ENCODE measurements around the gene ESRRB. TPM values are rescaled to one million over a fixed set of nuclear protein-coding genes. Genes with fewer than 3 reads are reported as not detected.

ESRRB gene
- total RNA-seq, 1 experiment from 2014 or later, result not detected

DNA sequence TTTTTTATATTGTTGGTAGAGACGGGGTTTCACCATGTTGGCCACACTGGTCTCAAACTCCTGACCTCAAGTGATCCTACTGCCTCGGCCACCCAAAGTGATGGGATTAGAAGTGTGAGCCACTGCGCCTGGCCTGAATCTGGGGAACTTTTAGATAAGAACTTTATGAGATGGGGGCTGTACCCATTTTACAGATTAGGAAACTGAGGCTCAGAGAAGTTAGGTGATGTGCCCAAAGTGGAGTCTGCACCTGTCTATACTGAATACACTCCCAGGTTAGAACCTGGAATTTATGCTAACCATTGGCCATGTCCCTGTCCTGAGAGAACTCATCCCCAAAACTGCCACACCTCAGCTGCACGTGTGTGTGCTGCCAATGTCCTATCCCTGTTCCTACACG is 81.9 kb downstream of the ESRRB start:
- no peaks in the 10 kb centered on the region for H3F3A ChIP-seq (ENCODE audit: insufficient read depth, low read depth)
- CTCF ChIA-PET, result no interaction called here
- intact Hi-C loops (cut with micrococcal nuclease; ENCODE audit: unreplicated experiment), result no loop called here

DNA sequence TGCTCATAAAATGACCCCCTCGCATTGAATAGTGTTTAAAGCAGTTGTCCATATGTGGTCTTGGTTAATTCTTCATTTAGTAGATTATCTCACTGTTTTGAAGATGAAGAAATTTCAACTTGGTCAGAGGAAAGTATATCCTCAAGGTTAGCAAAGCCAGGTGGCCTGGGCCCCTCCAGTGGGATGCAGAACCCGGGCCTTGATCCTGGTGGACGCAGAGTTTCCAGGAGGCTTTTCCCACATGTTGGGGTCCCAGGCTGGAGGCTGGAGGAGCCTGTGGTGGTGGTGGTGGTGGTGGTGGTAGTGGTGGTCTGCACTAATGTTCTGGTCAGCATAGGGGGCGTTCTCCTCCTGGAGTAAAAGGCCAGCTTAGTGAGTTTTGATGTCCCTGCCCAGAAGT is 85.9 kb downstream of the ESRRB start:
- Histone ChIP-seq H3K4me1 (replicated peaks; ENCODE audit: insufficient read depth) (no peaks in the 10 kb centered on the region), H3K27me3 (ENCODE audit: insufficient read depth, low read depth) (peaks cover 100% of the 10 kb centered on the region)
- CTCF ChIA-PET, result no interaction called here

More for the DNA sequence above, 81.9 kb downstream of the ESRRB start:
- no peak for DNase-seq
- H3K27me3 ChIP-seq (ENCODE audit: insufficient read depth, low read depth), result peaks cover 94% of the 10 kb centered on the region
- TF ChIP-seq, protein P1, sequence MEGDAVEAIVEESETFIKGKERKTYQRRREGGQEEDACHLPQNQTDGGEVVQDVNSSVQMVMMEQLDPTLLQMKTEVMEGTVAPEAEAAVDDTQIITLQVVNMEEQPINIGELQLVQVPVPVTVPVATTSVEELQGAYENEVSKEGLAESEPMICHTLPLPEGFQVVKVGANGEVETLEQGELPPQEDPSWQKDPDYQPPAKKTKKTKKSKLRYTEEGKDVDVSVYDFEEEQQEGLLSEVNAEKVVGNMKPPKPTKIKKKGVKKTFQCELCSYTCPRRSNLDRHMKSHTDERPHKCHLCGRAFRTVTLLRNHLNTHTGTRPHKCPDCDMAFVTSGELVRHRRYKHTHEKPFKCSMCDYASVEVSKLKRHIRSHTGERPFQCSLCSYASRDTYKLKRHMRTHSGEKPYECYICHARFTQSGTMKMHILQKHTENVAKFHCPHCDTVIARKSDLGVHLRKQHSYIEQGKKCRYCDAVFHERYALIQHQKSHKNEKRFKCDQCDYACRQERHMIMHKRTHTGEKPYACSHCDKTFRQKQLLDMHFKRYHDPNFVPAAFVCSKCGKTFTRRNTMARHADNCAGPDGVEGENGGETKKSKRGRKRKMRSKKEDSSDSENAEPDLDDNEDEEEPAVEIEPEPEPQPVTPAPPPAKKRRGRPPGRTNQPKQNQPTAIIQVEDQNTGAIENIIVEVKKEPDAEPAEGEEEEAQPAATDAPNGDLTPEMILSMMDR (conservative IDR thresholded peaks at IDR 0.05), result no peak
- TF ChIP-seq EZH2 (IDR thresholded peaks at IDR 0.05; ENCODE audit: low read depth), result no peak
- H3K79me2 ChIP-seq (ENCODE audit: low read depth), result no peaks in the 10 kb centered on the region
- no peaks in the 10 kb centered on the region for H4K20me1 ChIP-seq (ENCODE audit: insufficient read depth)
- no peak overlapping the region for H3K4me3 ChIP-seq
- no peaks in the 10 kb centered on the region for H3K4me1 ChIP-seq (replicated peaks; ENCODE audit: insufficient read depth)
- BruUV-seq (replicated peaks), result no TSS peak
- no peak overlapping the region for H3K4me2 ChIP-seq
- POLR2A ChIA-PET (ENCODE audit: unreplicated experiment), result no interaction called here
- H3K9me3 ChIP-seq (ENCODE audit: insufficient read depth, low read depth), result no peaks in the 10 kb centered on the region
- no peak overlapping the region for H3K27ac ChIP-seq
- no peak overlapping the region for H2AFZ ChIP-seq
- no peaks in the 10 kb centered on the region for H3K9me2 ChIP-seq (ENCODE audit: insufficient read depth)
- H3K36me3 ChIP-seq (ENCODE audit: low read depth), result no peaks in the 10 kb centered on the region

DNA sequence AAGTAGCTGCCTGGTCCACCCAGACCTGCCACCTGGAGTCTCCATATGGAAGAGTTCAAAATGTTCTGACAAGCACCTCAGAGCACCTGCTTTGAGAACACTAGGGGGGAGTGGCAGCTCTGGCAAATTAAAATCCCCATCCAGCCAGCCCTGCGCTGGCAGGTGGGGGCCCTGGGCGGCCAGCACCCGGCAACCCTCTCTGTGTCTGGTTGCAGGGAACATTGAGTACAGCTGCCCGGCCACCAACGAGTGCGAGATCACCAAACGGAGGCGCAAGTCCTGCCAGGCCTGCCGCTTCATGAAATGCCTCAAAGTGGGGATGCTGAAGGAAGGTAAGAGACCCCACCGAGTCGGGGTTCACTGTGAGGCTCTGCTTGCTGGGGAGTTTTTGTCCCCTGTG is 86.4 kb downstream of the ESRRB start:
- Histone ChIP-seq H3K27ac (no peak overlapping the region), H3F3A (ENCODE audit: insufficient read depth, low read depth) (no peaks in the 10 kb centered on the region), H3K27me3 (ENCODE audit: insufficient read depth, low read depth) (peaks cover 100% of the 10 kb centered on the region), H4K20me1 (ENCODE audit: insufficient read depth) (no peaks in the 10 kb centered on the region), H3K36me3 (ENCODE audit: low read depth) (no peaks in the 10 kb centered on the region), H3K4me1 (replicated peaks; ENCODE audit: insufficient read depth) (no peaks in the 10 kb centered on the region), H2AFZ (no peak overlapping the region), H3K9me2 (ENCODE audit: insufficient read depth) (no peaks in the 10 kb centered on the region), H3K4me3 (no peak overlapping the region), H3K9me3 (ENCODE audit: insufficient read depth, low read depth) (no peaks in the 10 kb centered on the region), H3K79me2 (ENCODE audit: low read depth) (no peaks in the 10 kb centered on the region), H3K4me2 (no peak overlapping the region)
- CTCF ChIA-PET, result no interaction called here
- intact Hi-C loops (cut with micrococcal nuclease; ENCODE audit: unreplicated experiment), result no loop called here
- POLR2A ChIA-PET (ENCODE audit: unreplicated experiment), result no interaction called here
- DNase-seq, result no peak
- TF ChIP-seq, protein P1 (conservative IDR thresholded peaks at IDR 0.05), result no peak
- no peak for TF ChIP-seq EZH2 (IDR thresholded peaks at IDR 0.05; ENCODE audit: low read depth)
- no TSS peak for BruUV-seq (replicated peaks)

More for the DNA sequence above, 85.9 kb downstream of the ESRRB start:
- Histone ChIP-seq H3F3A (ENCODE audit: insufficient read depth, low read depth) (no peaks in the 10 kb centered on the region), H3K9me3 (ENCODE audit: insufficient read depth, low read depth) (no peaks in the 10 kb centered on the region), H3K4me3 (no peak overlapping the region), H2AFZ (no peak overlapping the region), H3K4me2 (no peak overlapping the region), H3K79me2 (ENCODE audit: low read depth) (no peaks in the 10 kb centered on the region), H3K36me3 (ENCODE audit: low read depth) (no peaks in the 10 kb centered on the region), H3K9me2 (ENCODE audit: insufficient read depth) (no peaks in the 10 kb centered on the region), H3K27ac (no peak overlapping the region), H4K20me1 (ENCODE audit: insufficient read depth) (no peaks in the 10 kb centered on the region)
- POLR2A ChIA-PET (ENCODE audit: unreplicated experiment), result no interaction called here
- no TSS peak for BruUV-seq (replicated peaks)
- no peak for TF ChIP-seq EZH2 (IDR thresholded peaks at IDR 0.05; ENCODE audit: low read depth)
- TF ChIP-seq, protein P1 (conservative IDR thresholded peaks at IDR 0.05), result no peak
- intact Hi-C loops (cut with micrococcal nuclease; ENCODE audit: unreplicated experiment), result no loop called here
- no peak for DNase-seq
